Activated CD4-positive, alpha-beta T cell treated with anti-CD3 and anti-CD28 coated beads for 4 hours (primary cell): ENCODE results near the gene RHBDD2.
A peak's percentile ranks its signal among the peaks of the same experiment; 100 is the strongest.
"Not testable (repeated sequence)": the region's sequence is repeated elsewhere in the genome, so short reads cannot be mapped to it uniquely, and the experiment has no call there.

ENCODE experiments used
- DNase-seq, 2 donors: peaks; one replicate each; pipeline ENCODE4 v3.0.0-alpha.2; 2020

The RHBDD2 gene

DNA sequence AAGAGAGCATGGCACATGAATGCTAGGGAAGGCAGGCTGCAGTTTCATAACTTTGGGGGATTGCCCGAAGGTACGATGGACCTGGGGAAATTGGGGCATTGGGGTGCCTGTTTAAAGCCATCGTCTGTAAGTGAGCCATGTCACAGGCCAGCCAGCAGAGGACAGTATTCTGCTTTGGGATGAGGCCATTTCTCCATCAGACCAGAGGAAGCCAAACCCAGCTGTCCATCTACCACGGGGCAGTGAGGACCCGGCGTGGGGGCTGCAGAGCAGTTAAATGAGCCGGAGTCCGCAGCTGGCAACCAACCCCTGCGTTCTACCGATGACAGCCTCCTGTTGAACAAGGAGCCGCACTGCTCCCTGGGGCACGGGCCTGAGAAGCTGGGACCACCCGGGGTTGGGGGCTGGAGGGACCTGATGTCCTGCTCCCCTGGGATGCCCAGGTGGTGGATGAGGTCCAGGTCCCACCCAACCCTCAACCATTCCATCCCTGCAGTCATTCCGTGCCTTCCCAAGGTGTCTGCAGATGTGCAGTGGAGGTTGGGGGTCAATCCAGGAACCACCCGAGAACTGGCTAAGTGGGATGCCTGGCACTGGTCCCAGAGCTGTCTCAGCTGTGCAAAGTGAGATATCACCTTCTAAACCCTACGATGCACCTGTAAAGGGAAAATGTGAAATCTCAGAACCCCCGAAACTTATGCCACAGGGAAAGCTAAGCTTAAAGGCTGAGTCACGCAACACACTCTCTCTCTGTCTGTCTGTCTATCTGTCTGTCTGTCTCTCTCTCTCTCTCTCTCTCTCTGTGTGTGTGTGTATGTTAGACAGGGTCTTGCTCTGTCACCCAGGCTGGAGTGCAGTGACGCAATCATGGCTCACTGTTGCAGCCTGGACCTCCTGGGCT is 12.1 kb upstream of the RHBDD2 start:
- DNase-seq: peak; percentile 42 to 44

DNA sequence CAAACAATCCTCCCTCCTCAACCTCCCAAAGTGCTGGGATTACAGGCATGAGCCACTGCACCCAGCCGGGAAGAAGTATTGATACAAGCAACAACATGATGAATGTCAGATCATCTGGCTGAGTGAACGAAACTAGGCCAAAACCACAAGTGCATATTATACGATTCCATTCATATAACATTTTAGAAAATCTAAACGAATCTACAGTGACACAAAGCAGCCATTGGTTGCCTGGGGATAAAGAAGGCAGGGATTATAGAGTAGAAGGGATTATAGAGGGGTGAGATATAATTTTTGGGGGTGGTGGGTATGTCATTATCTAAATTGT is 11.5 kb upstream of the RHBDD2 start:
- no peak for DNase-seq

DNA sequence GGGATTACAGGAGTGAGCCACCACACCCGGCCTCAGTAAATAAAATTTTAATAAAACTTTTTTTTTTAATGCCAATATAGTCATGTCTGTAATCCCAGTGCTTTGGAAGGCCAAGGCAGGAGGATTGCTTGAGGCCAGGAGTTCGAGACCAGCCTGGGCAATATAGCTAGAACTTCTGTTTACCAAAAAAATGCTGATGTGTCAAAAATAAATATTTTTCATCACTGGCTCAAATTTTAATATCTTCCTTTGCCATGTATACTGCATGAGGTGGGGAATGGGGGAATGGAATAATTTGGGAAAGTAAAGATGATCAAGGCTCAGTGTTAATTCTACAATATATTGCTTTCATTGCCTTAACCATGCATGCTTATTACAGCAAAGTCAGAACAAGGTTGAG is 10.7 kb upstream of the RHBDD2 start:
- no peak for DNase-seq

DNA sequence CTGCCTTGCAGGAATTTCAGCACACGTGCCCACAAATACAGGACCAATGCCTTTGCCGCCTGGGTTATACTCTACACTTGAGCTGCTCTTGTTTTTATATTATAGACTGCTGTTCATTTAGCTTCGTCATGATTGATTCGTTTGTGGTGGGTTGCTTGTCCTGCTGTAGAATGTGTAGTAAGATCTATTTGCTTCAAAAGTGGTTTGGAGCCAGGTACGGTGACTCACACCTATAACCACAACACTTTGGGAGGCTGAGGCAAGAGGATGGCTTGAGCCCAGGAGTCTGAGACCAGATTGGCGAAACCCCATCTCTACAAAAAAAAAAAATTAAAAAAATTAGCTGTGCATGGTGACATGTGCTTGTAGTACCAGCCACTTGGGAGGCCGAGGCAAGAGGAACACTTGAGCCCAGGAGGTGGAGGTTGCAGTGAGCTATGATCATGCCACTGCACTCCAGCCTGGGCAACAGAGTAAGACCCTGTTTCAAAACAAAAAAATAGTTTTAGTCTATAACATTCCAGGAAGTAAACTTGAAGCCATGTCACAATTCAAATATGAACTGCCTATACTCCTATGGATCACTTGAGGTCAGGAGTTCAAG is 9.0 kb upstream of the RHBDD2 start:
- DNase-seq: no peak

DNA sequence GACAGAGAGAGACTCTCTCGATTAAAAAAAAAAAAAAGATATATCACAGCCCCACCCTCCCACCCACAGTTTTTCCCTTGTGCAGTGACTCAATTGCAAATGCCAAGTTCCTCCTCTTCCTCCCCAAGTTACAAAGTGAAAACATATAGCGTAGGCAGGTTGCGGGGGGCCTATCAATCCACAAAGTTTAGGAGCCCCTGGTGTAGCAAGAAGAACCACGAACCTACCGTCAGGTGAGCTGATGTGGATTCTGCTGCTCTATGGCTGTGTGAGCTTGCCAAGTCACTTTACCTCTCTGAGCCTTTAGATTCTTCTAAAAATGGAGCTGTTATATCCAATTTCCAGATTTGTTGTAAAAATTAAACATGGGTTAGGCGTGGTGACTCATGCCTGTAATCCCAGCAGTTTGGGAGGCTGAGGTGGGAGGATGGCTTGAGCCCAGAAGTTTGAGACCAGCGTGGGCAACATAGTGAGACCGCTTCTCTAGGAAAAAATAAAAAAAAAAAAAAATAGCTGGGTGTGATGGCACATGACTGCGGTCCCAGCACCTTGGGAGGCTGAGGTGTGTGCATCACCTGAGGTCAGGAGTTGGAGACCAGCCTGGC is 8.2 kb upstream of the RHBDD2 start:
- no peak for DNase-seq

DNA sequence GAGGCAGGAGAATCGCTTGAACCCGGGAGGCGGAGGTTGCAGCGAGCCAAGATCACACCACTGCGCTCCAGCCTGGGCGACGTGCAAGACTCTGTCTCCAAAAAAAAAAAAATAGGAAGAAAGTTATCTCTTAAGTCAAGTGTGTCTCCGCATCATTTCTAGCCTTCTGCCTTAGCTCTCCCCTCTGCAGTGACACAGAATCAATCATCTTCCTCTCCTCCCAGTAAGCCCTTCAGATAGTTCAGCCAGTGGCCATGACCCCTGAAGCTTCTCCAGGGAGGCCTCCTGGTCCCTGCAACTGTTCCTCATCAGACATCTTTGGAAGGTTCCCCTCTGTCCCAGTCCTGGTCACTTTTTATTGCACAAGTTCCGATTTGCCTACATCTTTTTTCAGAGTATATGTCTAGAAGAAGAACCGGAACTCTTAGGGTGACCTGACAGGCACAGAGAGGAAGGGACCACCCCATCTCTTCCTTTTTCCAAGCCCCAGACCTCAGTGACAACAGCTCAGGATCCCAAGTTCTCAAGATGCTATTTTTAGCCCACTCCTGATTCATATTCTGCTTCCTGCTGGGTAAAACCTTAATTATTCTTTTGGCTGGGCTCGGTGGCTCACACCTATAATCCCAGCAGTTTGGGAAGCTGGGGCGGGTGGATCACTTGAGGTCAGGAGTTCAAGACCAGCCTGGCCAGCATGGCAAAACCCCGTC is 6.6 kb upstream of the RHBDD2 start:
- no peak for DNase-seq

DNA sequence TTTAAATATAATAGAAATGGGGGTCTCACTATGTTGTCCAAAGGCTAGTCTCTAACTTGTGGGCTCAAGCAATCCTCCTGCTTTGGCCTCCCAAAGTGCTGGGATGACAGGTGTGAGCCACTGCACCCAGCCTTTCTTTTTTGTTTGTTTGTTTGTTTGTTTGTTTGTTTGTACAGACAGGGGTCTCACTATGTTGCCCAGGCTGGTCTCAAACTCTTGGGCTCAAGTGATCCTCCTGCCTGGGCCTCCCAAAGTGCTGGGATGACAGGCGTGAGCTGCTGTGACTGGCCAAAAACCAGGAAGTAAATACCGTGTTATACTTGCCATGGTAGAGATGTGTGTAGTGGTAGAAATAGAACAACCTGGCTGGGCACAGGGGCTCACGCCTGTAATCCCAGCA is 4.7 kb upstream of the RHBDD2 start:
- DNase-seq: not testable (repeated sequence)

DNA sequence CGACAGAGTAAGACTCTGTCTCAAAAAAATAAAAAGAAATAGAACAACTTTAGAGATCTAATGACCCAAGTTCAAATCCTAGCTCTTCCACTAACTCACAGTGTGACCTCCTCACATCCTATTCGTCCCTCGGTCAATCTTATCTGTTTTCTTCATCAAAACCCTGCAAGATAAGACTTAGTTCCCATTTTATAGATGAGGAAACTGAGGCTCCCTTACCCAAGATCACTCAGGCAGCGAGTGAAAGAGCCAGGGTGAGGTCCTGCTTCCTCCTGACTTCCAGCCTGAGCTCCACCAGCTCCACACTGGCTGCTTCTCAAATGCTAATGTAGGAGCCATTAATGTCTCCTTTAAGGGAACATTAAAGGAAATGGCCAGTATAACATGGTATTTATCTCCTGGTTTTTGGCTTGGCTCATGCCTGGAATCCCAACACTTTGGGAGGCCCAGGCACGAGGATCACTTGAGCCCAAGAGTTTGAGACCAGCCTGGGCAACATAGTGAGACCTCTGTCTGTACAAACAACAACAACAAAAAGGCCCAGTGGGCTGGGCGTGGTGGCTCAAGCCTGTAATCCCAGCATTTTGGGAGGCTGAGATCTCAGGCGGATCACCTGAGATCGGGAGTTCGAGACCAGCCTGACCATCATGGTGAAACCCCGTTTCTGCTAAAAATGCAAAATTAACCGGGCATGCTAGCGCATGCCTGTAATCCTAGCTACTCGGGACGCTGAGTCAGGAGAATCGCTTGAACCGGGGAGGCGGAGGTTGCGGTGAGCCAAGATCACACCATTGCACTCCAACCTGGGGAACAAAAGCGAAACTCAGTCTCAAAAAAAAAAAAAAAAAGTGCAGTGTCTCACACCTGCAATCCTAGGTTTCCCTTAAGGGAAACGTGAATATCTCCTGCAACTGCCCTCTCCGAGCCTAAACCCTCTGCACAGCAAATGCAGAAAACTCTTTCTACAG is 3.4 kb upstream of the RHBDD2 start:
- DNase-seq: no peak

DNA sequence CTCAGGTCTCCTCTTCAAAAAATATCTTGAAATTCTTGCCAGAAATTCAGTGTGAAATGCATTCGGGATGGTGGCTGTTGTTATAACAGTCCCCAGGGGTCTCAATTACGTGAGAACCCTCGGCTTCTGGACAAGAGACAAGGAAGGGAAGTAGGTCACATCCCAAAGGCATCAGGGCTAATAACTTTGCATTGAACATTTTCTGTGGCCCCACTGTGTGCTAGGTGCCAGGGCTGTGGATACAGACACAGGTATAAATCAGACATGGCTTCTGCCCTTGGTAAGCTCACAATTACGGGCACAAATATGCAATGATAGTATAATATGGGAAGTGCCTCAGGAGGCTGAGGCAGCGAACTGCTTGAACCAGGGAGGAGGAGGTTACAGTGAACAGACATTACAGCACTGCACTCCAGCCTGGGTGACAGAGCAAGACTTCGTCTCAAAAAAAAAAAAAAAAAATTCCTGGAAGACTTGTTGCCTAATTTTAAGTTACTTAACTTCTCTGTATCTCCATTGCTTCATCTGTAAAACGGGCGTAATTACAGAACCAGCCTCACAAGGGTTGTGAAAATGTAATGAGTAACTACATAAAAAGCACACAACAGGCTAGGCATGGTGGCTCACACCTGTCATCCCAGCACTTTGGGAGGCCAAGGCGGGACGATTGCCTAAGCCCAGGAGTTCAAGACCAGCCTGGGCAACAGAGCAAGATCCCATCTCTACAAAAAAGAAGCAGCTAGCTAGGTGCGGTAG is 2.5 kb upstream of the RHBDD2 start:
- DNase-seq: no peak

DNA sequence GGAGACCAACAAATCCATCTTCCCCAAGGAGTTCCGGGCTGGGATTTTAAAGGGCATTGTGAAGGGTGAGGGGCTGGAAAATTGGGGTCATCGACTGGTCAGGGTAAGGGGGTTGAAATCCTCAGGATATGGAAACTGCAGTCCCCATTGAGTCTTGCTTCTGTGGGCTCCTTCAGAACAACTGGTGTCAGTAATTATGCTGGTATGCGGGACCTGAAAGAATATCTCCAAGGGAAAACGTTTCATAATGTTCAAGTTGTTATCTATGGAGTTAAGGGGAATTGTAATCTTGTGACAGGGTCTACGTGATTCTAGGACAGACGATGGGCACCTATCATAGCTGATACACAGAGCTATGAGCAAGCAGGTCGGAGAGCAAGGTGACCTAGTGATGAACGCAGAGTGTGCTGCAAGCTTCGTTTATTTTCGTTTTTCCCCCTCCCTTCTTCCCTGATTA is 494 bp upstream of the RHBDD2 start:
- no peak for DNase-seq

DNA sequence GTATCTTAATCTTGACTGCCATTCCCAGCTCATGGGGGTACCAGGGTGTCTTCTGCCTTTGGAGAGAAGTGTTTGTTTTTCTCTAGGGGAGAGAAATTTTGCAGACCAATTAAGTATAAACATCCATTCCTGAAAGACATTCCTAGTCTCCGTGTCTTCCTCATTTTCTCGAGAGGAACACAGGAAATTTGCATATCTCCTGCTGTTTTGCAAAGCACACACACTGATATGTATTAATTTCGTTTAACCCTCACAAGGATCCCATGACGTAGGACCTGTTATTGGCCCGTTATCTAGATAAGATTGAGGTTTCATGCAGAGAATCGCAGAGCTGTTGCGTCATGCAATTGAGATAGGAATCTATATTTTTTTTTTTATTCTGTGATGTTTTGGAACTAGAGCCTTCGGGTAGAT is 944 bp downstream of the RHBDD2 start:
- DNase-seq: peak; percentile 38 to 40

DNA sequence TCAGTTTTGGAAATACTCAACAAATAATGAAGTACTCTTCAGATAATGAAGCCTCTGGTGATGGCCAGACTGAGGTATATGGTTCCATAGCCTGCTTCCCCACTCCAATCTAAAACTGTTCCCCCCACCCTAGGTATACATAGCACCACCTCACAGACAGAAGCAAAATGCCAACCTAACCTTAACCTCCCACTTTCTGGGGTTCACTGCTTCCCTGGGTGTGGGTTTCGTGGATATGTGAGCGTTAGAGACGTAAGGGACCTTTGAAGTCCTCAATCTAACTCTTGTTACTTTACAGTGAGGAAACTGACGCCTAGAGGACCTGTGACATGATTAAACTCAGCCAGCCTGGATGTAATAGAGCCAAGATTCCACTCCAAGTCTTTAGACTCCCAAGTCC is 1.4 kb downstream of the RHBDD2 start:
- DNase-seq: no peak

DNA sequence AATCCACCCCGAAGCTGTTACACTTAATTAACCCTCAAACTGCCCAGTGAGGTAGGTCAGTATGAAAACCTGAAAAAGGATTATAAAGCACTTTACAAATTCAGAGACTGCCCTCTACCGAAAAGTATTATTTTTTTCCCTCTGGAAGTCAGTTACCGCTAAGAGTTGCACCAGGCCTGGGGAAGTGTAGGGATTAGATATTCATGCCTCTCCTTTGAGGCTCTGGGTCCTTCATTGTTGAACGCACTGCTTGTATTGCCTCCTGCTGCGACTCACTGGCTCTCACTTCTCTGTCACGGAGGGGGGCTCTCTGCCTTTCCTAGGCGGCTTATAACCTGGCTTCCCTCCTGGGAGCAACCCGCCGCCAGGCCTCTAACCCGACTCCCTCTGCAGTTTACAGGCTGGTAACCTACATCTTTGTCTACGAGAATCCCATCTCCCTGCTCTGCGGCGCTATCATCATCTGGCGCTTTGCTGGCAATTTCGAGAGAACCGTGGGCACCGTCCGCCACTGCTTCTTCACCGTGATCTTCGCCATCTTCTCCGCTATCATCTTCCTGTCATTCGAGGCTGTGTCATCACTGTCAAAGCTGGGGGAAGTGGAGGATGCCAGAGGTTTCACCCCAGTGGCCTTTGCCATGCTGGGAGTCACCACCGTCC is 2.7 kb downstream of the RHBDD2 start:
- DNase-seq: no peak

DNA sequence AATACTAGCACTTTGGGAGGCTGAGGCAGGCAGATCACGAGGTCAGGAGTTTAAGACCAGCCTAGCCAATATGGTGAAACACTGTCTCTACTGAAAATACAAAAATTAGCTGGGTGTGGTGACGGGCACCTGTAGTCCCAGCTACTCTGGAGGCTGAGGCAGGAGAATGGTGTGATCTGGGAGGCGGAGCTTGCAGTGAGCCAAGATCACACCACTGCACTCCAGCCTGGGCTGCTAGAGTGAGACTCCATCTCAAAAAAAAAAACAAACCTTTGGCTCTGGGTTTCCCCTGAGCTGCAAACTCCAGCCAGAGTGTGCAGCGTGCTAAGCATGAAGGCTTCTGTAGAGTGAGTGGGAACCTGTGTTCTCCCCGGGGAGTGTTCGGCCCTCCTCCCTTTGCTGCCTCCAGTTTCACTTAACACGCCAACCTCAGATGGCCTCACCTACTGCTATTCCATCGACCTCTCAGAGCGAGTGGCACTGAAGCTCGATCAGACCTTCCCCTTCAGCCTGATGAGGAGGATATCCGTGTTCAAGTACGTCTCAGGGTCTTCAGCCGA is 4.5 kb downstream of the RHBDD2 start:
- DNase-seq: not testable (repeated sequence)

DNA sequence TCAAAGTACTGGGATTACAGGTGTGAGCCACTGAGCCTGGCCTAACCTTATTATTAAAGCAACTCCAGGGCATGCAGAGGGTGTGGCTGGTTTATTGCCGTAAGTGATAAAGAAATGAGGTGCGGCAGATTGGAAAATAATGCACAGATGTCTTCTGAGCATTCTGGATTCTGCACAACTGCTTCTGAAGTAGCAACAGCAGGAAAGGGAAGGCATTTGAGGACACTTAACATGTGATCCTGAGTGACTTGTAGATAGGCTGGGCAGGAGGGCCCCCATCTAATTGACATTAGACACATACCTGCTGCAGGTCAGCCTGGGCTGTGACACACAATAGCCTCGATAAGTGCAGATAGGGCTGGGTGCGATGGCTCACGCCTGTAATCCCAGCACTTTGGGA is 5.6 kb downstream of the RHBDD2 start:
- DNase-seq: no peak

DNA sequence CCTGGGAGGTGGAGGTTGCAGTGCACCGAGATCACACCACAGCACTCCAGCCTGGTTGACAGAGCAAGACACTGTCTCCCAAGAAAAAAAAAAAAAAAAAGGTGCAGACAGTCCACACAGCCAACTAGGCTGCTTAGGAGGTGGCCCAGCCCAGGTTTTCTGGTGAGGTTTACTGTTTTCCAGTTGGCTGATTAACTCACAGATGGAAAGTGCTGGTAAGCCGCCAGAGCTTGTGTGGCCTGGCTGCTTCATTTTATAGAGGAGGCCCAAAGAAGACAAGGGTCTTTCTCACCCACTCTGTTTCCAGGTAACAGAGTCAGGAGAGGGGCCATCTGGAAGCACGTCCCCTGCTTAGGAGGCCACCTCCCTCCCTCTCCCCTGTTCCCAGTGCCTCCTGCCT is 6.2 kb downstream of the RHBDD2 start:
- DNase-seq: no peak

DNA sequence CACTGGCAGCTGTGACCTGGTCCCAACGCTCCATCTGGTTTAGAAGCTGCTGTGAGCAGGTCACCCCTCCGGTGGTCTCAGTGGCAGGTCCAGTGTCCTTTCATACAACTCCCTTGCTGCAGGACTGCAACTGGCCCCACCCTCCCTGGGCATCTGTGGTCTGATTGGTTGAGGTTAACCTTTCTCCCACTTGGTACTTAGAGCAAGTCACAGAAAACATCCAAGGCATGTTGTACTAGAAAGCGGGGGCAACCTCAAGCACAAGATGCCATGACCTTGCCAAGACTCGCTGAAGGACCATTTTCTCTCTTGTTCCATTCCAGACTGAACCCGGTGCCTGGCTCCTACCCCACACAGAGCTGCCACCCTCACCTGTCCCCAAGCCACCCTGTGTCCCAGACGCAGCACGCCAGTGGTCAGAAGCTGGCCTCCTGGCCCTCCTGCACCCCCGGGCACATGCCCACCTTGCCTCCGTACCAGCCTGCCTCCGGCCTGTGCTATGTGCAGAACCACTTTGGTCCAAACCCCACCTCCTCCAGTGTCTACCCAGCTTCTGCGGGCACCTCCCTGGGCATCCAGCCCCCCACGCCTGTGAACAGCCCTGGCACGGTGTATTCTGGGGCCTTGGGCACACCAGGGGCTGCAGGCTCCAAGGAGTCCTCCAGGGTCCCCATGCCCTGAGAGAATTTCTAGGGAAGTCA is 9.0 kb downstream of the RHBDD2 start:
- DNase-seq: no peak

DNA sequence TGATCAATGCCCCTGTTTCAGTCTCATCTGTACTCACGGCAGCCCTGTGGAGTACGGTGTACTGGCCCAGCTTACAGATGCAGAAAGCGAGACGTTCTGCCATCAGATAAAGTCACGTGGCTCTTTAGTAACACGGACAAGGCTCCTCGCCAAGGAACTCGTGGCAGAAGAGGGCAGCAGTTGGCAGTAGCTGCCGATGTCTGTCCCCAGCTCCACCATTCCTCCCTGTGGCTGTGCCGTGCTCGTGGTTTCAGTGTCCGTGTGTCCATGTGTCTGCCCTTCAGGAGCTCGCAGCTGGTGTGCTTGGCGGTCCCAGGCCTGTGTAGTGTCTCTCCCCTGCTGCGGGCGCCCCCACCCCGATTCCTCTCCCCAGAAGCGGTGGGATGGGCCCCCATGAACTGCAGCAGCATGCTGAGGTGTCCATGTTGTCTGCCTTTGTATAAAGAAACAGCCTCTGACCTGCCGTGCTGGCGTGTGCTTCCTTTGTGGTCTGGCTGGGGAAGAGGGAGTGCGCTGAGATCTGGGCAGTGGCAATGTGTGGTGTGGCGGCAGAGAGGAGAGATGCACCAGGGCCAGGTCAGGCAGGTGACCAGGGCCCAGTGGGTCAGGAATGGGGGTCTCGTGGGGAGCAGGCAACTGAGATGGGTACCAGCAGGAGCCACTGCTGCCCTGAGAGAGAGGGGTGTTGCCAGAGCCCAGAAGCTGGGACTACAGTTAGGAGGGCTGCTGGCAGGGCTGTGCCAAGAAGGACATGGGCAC is 9.8 kb downstream of the RHBDD2 start:
- no peak for DNase-seq

DNA sequence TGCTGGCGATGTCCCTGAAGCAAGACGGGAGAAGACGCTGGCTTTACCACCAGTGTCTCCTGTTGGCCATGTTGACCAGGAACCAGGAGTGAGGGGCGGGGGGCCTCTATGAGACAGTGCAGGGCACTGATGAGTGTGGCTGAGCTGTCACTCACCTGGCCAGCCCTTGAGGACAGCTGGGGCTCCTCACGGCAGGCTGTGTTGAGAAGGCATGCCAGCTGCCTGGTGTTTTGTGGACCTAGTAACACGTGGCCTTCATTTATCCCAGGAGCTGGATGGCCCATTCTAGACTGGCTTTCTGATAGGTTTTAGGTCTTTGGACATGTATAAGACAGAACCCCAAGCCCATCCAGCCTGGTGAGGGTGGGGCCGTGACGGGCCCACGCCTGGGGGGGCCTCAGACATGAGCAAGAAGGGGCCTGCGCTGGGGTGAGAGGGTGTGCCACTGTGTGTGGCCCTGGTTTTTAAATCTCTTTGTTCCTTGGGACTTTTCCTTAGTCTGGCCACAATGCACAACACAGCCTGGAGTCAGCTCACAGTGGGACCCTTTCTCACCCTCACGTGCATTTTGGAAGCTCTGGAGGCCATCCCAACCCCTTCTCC is 10.5 kb downstream of the RHBDD2 start:
- DNase-seq: no peak
